Endothelial cell of umbilical vein (primary cell): Measurements from ENCODE around the gene PPOX. TPM values are rescaled to one million over a fixed set of nuclear protein-coding genes. Genes with fewer than 3 reads are reported as not detected.

Experiments
- BruUV-seq: library from RNA; stranded (reverse); fragments of 400-500 nt; replicated peaks from 2 replicates; lab custom pipeline; 2021; lab: Mats Ljungman, UMichigan
- CTCF ChIA-PET: fragments of 300-600, 350-600 bp; sonication (Branson Sonifier 250); formaldehyde crosslinking; loops from one replicate; lab custom pipeline; 2021; ENCODE audit warnings: antibody characterized with exemption, inconsistent platforms; lab: Charles Lee
- POLR2A ChIA-PET: fragments of 300-600, 350-600 bp; sonication (Branson Sonifier 250); formaldehyde crosslinking; loops from one replicate; lab custom pipeline; 2021; ENCODE audit warnings: antibody characterized with exemption, inconsistent platforms; lab: Charles Lee
- DNase-seq: peaks from one replicate; pipeline ENCODE4 v3.0.0-alpha.2; 2011; ENCODE audit warnings: low read depth, low spot score
- FAIRE-seq: peaks from 2 replicates; lab custom pipeline; 2011; peaks lifted over from hg19 to GRCh38; lab: Jason Lieb, UNC
- H2AFZ ChIP-seq: 2 replicates; pipeline ENCODE4 v1.6.0; 2012; ENCODE audit warnings: low read depth, low read length, control low read depth, inconsistent platforms
- H3K27ac ChIP-seq: 2 replicates; pipeline ENCODE4 v1.5.1; 2011; ENCODE audit warnings: low read depth, mild to moderate bottlenecking, control low read depth, low read length, moderate library complexity; ENCODE audit not compliant: insufficient read depth
- H3K27me3 ChIP-seq, 2 experiments: 2 replicates each; pipeline versions ENCODE4 v1.6.0 to v1.6.1; 2011; ENCODE audit warnings: low read length in 2 of 2, mixed read lengths in 1 of 2; ENCODE audit not compliant: control insufficient read depth in 2 of 2, insufficient read depth in 2 of 2
- H3K36me3 ChIP-seq, 2 experiments: 2 replicates in 1 of 2; 3 replicates in 1 of 2; pipeline ENCODE4 v1.5.1; 2011; ENCODE audit warnings: low read length in 2 of 2, mild to moderate bottlenecking in 1 of 2, moderate library complexity in 1 of 2; ENCODE audit not compliant: control insufficient read depth in 2 of 2, insufficient read depth in 2 of 2; ENCODE audit errors: extremely low read depth in 1 of 2
- H3K4me1 ChIP-seq: 3 replicates; pipeline ENCODE4 v1.5.1; 2011; ENCODE audit warnings: mild to moderate bottlenecking, low read length; ENCODE audit not compliant: control insufficient read depth, insufficient read depth; ENCODE audit errors: extremely low read depth
- H3K4me2 ChIP-seq: 2 replicates; pipeline ENCODE4 v1.6.1; 2011; ENCODE audit warnings: low read length, control low read depth, mixed read lengths; ENCODE audit not compliant: insufficient read depth
- H3K4me3 ChIP-seq, 3 experiments: fragments of 200-600 bp in 1 of 3; sonication (generic), shearing (Covaris generic) in 1 of 3; replicated peaks in 1 of 3; 2 replicates each; pipeline ENCODE4 v1.5.1; 2011 to 2016; ENCODE audit warnings: control low read depth in 3 of 3, low read length in 3 of 3, mild to moderate bottlenecking in 2 of 3, inconsistent platforms in 1 of 3, low read depth in 1 of 3, moderate library complexity in 1 of 3; ENCODE audit not compliant: insufficient read depth in 1 of 3
- H3K79me2 ChIP-seq: 2 replicates; pipeline ENCODE4 v1.6.0; 2012; ENCODE audit warnings: low read length, inconsistent platforms; ENCODE audit not compliant: control insufficient read depth, insufficient read depth
- H3K9ac ChIP-seq: replicated peaks from 2 replicates; pipeline ENCODE3; 2011; ENCODE audit warnings: low read length, control low read depth; ENCODE audit not compliant: insufficient read depth; ENCODE audit errors: extremely low read depth
- H3K9me1 ChIP-seq: replicated peaks from 3 replicates; pipeline ENCODE4 v1.6.0; 2011; ENCODE audit warnings: mild to moderate bottlenecking, low read length; ENCODE audit not compliant: control insufficient read depth, insufficient read depth; ENCODE audit errors: extremely low read depth
- H3K9me3 ChIP-seq: replicated peaks from 2 replicates; pipeline ENCODE4 v1.5.1; 2012; ENCODE audit warnings: low read length, inconsistent platforms; ENCODE audit not compliant: control insufficient read depth, insufficient read depth
- H4K20me1 ChIP-seq: replicated peaks from 2 replicates; pipeline ENCODE3; 2011; ENCODE audit warnings: mild to moderate bottlenecking, low read length; ENCODE audit not compliant: control insufficient read depth, insufficient read depth; ENCODE audit errors: extremely low read depth
- CTCF ChIP-seq, 2 donors: IDR thresholded peaks; 1 replicate in 1 of 2; 2 replicates in 1 of 2; pipeline ENCODE4 v1.5.1; 2011; ENCODE audit warnings: low read length in 2 of 2, mild to moderate bottlenecking in 2 of 2, moderate library complexity in 2 of 2, control low read depth in 1 of 2, inconsistent platforms in 1 of 2, low read depth in 1 of 2; ENCODE audit not compliant: insufficient read depth in 1 of 2; ENCODE audit errors: extremely low read depth in 1 of 2
- FOS ChIP-seq: IDR thresholded peaks from 2 replicates; pipeline ENCODE4 v1.6.1; 2011; ENCODE audit warnings: mild to moderate bottlenecking, low read length, moderate library complexity, borderline replicate concordance; ENCODE audit not compliant: insufficient read depth
- dilution Hi-C: fragments of 300-500 bp; cut with MboI; formaldehyde crosslinking; loops from one replicate; pipeline ENCODE4 v1.15.0; 2019; ENCODE audit warnings: low sequenced_read_pairs; ENCODE audit not compliant: extremely low pct_ligation_motif_present
- intact Hi-C: fragments of 100-400 bp; cut with micrococcal nuclease; formaldehyde crosslinking; loops from one replicate; pipeline ENCODE4 v1.10.0; 2022
- polyA plus RNA-seq, 4 experiments: library from polyadenylated mRNA; depleted of rRNA in 3 of 4; stranded (reverse) in 3 of 4; unstranded in 1 of 4; fragments of >200 nt; gene quantifications; 2 replicates each; pipeline versions ENCODE4 v1.2.1 to v1.2.3, GENCODE V29; 2011 to 2012; ENCODE audit warnings: missing spikeins in 1 of 4
- total RNA-seq: library from RNA; stranded (reverse); gene quantifications from 2 replicates; pipeline ENCODE4 v1.2.3, GENCODE V29; 2021

Gene PPOX
- total and polyA plus RNA-seq, 2 donors (not counting 3 experiments of a cell fraction or from before 2014, with no cell fraction given), result 26.4 to 28.5 TPM

GRCh38 chr1:161139766-161140165 lies 26.5 kb upstream of the PPOX start:
- CTCF ChIA-PET, result interaction anchor here (0.6 to 5.4 kb wide), 12 partner anchors 12 to 414 kb away, joined by 3 to 51 read pairs (median 4); partner anchors contain the start of genes KLHDC9 and UFC1

More at GRCh38 chr1:161139766-161140165, 26.5 kb upstream of the PPOX start:
- Histone ChIP-seq H3K4me2 (no peak overlapping the region), H2AFZ (no peak overlapping the region), H3K27ac (no peak overlapping the region), H3K79me2 (peaks cover 3% of the 10 kb centered on the region), H3K9ac (no peak overlapping the region), H3K4me1 (no peaks in the 10 kb centered on the region), H4K20me1 (no peaks in the 10 kb centered on the region), H3K9me3 (no peaks in the 10 kb centered on the region), H3K9me1 (no peaks in the 10 kb centered on the region), H3K36me3 (no peaks in the 10 kb centered on the region), H3K27me3 (no peaks in the 10 kb centered on the region), H3K4me3 (no peak overlapping the region)
- peak; percentile 53 for FAIRE-seq
- intact Hi-C loops (loop anchor here (1.0 to 2.0 kb wide), 5 partner anchors 41 to 413 kb away; partner anchors contain the start of genes KLHDC9 and USF1), dilution Hi-C loops (no loop called here)
- peak; percentile 18 to 47 for TF ChIP-seq CTCF (IDR thresholded peaks at IDR 0.05; ENCODE audit: extremely low read depth in 1 of 2, insufficient read depth in 1 of 2, low read depth in 1 of 2, low read length in 2 of 2)
- TF ChIP-seq FOS, result no peak
- POLR2A ChIA-PET, result no interaction called here
- peak; percentile 75 for DNase-seq
- no TSS peak for BruUV-seq
